Prostate gland (tissue), 1 donor: ENCODE measurements around the gene CEP131.

Experiments used
- POLR2A ChIP-seq: fragments of 450-650 bp; IDR thresholded peaks from one replicate; pipeline ENCODE4 v1.6.1; 2016; ENCODE audit warnings: antibody characterized with exemption, mild to moderate bottlenecking
- POLR2AphosphoS5 ChIP-seq: sonication (generic); formaldehyde crosslinking; IDR thresholded peaks from one replicate; pipeline ENCODE4 v1.6.1; 2017; ENCODE audit warnings: antibody characterized with exemption

DNA sequence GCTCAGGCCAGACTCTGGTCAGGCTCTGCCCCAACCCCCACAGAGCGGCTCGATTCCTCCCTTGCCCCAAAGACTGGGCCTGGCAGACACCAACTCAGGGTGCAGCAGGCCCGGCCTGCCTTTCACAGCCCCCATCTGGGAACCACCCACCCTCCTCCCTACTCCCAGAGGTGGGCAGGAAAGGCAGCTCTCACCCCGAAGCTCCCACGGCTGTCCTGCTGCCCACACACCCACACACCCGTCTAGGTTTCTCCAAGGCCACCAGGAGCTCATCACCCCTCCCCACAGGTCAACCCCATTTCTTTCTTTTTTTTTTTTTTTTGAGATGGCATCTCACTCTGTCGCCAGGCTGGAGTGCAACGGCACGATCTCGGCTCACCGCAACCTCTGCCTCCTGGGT is 3.8 kb downstream of the CEP131 start:
- no peak for TF ChIP-seq POLR2A
- TF ChIP-seq POLR2AphosphoS5, result no peak
